ENCODE measurements around the gene PSAT1. TPM values are rescaled to one million over a fixed set of nuclear protein-coding genes. Genes with fewer than 3 reads are reported as not detected.

Gene PSAT1
- total RNA-seq, 2 experiments from 2014 or later: 125 to 268 TPM

- Histone ChIP-seq H4K20me1 (ENCODE audit: insufficient read depth, low read length) (no peaks in the 10 kb centered on the region), H3K9me2 (ENCODE audit: insufficient read depth, low read length) (no peaks in the 10 kb centered on the region), H2AFZ (ENCODE audit: low read length) (no peak overlapping the region), H3K4me3 (ENCODE audit: low read depth, low read length, poor library complexity, severe bottlenecking) (no peak overlapping the region), H3K9me3 (ENCODE audit: low read length) (no peaks in the 10 kb centered on the region), H3K79me2 (ENCODE audit: insufficient read depth, low read depth, low read length) (no peaks in the 10 kb centered on the region), H3K4me1 (ENCODE audit: insufficient read depth, low read length, poor library complexity, severe bottlenecking) (no peaks in the 10 kb centered on the region), H3K27ac (ENCODE audit: low read depth, low read length, poor library complexity, severe bottlenecking) (no peak overlapping the region), H3K36me3 (ENCODE audit: insufficient read depth, low read length) (peaks cover 97% of the 10 kb centered on the region), H3K4me2 (ENCODE audit: low read length) (no peak overlapping the region)
- intact Hi-C loops (cut with micrococcal nuclease; ENCODE audit: unreplicated experiment): no loop called here
- ChIA-PET POLR2A (interaction anchor here (0.9 kb wide), 1 partner anchor 9 kb away, joined by 3 read pairs; no protein-coding TSS in a partner anchor), CTCF (ENCODE audit: unreplicated experiment) (no interaction called here)
- DNase-seq (ENCODE audit: low spot score): no peak
- no TSS peak for BruUV-seq (replicated peaks)
- TF ChIP-seq EZH2phosphoT487 (IDR thresholded peaks at IDR 0.05; ENCODE audit: borderline replicate concordance, low read depth, low read length) (no peak), CTCF (conservative IDR thresholded peaks at IDR 0.05; ENCODE audit: low read length) (no peak)
Measured at GRCh38 chr9:78320875-78321496, 24.1 kb downstream of the PSAT1 start.

- H3K4me3 ChIP-seq (ENCODE audit: low read depth, low read length, poor library complexity, severe bottlenecking): no peak overlapping the region
- intact Hi-C loops (cut with micrococcal nuclease; ENCODE audit: unreplicated experiment): no loop called here
- CTCF ChIA-PET (ENCODE audit: unreplicated experiment): no interaction called here
- peaks cover 95% of the 10 kb centered on the region for H3K36me3 ChIP-seq (ENCODE audit: insufficient read depth, low read length)
- no peaks in the 10 kb centered on the region for H4K20me1 ChIP-seq (ENCODE audit: insufficient read depth, low read length)
- POLR2A ChIA-PET: interaction anchor here (0.6 to 1.0 kb wide), 3 partner anchors 9 to 81 kb away, joined by 3 to 5 read pairs (median 4); no protein-coding TSS in a partner anchor
- no peak overlapping the region for H2AFZ ChIP-seq (ENCODE audit: low read length)
- no peaks in the 10 kb centered on the region for H3K79me2 ChIP-seq (ENCODE audit: insufficient read depth, low read depth, low read length)
- no peaks in the 10 kb centered on the region for H3K9me3 ChIP-seq (ENCODE audit: low read length)
- H3K9me2 ChIP-seq (ENCODE audit: insufficient read depth, low read length): no peaks in the 10 kb centered on the region
- no peak overlapping the region for H3K4me2 ChIP-seq (ENCODE audit: low read length)
- no peak overlapping the region for H3K27ac ChIP-seq (ENCODE audit: low read depth, low read length, poor library complexity, severe bottlenecking)
- BruUV-seq (replicated peaks): no TSS peak
- TF ChIP-seq CTCF (conservative IDR thresholded peaks at IDR 0.05; ENCODE audit: low read length) (no peak), EZH2phosphoT487 (IDR thresholded peaks at IDR 0.05; ENCODE audit: borderline replicate concordance, low read depth, low read length) (no peak)
- DNase-seq (ENCODE audit: low spot score): no peak
- H3K4me1 ChIP-seq (ENCODE audit: insufficient read depth, low read length, poor library complexity, severe bottlenecking): no peaks in the 10 kb centered on the region
Measured at GRCh38 chr9:78321505-78321904, 24.6 kb downstream of the PSAT1 start.

DNA sequence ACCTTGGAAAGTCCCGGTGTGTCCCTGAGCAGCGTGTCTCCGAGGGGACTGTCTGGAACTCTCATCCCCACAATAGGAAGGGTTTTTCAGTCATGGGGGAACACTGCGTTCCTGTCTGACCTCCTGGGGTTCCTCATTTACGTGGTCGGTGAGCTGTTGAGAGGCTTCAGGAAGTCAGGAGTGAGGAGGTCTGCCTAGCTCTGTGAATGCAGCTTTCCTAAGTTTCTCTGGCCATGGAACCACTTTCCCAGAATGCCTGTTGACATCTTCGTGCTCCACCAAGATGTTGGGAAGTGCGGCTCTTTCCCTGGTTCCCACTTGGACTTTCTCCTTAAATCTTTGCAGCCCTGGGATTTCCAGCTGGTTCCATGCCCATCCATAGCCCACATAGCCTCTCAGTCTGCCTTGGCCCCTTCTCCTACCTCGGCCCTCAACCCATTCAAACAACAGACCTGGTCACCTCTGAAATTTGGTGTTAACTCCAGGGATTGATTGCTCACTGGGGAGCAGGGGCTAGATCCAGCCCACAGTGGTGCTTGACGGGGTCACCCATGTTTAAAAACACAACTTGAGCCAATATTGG is 27.2 kb downstream of the PSAT1 start:
- H3K9me3 ChIP-seq (ENCODE audit: low read length): no peaks in the 10 kb centered on the region
- H4K20me1 ChIP-seq (ENCODE audit: insufficient read depth, low read length): no peaks in the 10 kb centered on the region
- no peaks in the 10 kb centered on the region for H3K4me1 ChIP-seq (ENCODE audit: insufficient read depth, low read length, poor library complexity, severe bottlenecking)
- intact Hi-C loops (cut with micrococcal nuclease; ENCODE audit: unreplicated experiment): no loop called here
- H3K79me2 ChIP-seq (ENCODE audit: insufficient read depth, low read depth, low read length): no peaks in the 10 kb centered on the region
- no peak overlapping the region for H3K27ac ChIP-seq (ENCODE audit: low read depth, low read length, poor library complexity, severe bottlenecking)
- peaks cover 91% of the 10 kb centered on the region for H3K36me3 ChIP-seq (ENCODE audit: insufficient read depth, low read length)
- BruUV-seq (replicated peaks): no TSS peak
- DNase-seq (ENCODE audit: low spot score): no peak
- H3K4me2 ChIP-seq (ENCODE audit: low read length): no peak overlapping the region
- no peaks in the 10 kb centered on the region for H3K9me2 ChIP-seq (ENCODE audit: insufficient read depth, low read length)
- TF ChIP-seq EZH2phosphoT487 (IDR thresholded peaks at IDR 0.05; ENCODE audit: borderline replicate concordance, low read depth, low read length): no peak
- TF ChIP-seq CTCF (conservative IDR thresholded peaks at IDR 0.05; ENCODE audit: low read length): no peak
- ChIA-PET CTCF (ENCODE audit: unreplicated experiment) (no interaction called here), POLR2A (interaction anchor here (0.6 kb wide), 1 partner anchor 475 kb away, joined by 3 read pairs; no protein-coding TSS in a partner anchor)
- H3K4me3 ChIP-seq (ENCODE audit: low read depth, low read length, poor library complexity, severe bottlenecking): no peak overlapping the region
- no peak overlapping the region for H2AFZ ChIP-seq (ENCODE audit: low read length)
